ENCODE results near the gene GPR119.

DNA sequence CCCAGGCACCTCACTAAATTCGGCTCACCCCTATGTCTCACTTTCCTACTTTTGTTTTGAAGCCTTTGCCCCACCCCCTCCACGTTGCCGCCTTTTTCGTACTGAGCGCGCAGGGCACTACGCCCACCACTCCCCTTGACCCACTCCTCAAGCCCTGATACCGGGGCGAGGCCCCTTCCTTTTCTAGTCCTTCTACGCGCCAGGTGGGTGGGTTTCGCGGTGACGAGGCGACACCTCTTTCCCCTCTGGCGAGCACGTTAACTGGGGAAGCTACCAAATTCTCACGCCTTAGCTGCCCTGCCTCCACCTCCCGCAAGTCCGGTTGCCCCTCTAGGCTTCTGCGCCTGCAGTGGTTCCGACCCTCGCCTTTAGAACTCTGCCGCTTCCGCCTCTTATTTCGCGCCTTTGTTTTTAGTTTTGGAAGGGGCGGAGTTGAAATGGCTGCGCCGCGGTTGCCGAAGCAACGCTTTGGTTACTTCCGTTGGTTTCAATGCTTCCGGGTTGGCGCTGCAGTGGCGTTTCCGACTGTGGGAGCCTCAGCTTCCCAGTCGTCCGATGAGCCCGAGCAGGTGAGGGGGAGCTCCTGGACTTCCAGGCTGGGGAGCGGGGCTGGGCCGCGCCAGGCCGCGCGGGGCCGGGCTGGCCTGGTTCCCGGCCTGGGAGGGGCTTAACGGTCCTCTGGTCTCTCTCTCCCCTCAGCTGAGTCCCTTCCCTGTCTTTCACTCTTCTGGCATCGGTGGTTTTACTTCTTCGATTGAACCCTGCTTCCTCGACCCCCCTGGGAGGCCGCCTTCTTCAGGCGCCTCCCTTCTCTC, 45.9 kb downstream of the GPR119 start, which contains the start of gene SLC25A14:
- TF ChIP-seq, protein P1, sequence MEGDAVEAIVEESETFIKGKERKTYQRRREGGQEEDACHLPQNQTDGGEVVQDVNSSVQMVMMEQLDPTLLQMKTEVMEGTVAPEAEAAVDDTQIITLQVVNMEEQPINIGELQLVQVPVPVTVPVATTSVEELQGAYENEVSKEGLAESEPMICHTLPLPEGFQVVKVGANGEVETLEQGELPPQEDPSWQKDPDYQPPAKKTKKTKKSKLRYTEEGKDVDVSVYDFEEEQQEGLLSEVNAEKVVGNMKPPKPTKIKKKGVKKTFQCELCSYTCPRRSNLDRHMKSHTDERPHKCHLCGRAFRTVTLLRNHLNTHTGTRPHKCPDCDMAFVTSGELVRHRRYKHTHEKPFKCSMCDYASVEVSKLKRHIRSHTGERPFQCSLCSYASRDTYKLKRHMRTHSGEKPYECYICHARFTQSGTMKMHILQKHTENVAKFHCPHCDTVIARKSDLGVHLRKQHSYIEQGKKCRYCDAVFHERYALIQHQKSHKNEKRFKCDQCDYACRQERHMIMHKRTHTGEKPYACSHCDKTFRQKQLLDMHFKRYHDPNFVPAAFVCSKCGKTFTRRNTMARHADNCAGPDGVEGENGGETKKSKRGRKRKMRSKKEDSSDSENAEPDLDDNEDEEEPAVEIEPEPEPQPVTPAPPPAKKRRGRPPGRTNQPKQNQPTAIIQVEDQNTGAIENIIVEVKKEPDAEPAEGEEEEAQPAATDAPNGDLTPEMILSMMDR (IDR thresholded peaks at IDR 0.05; ENCODE audit: control extremely low read depth in 1 of 3, insufficient read depth in 1 of 3, low read depth in 1 of 3, low read length in 3 of 3): no peak
- TF ChIP-seq POLR2AphosphoS5 (IDR thresholded peaks at IDR 0.05; ENCODE audit: low read depth, low read length) (no peak), TCF12 (IDR thresholded peaks at IDR 0.05; ENCODE audit: low read depth, low read length) (no peak), YY1 (IDR thresholded peaks at IDR 0.05; ENCODE audit: low read depth, low read length) (no peak), RNF2 (IDR thresholded peaks at IDR 0.05; ENCODE audit: borderline replicate concordance, low read depth, low read length, missing control alignments, poor library complexity, severe bottlenecking) (no peak), CHD1 (IDR thresholded peaks at IDR 0.05; ENCODE audit: low read depth, low read length) (no peak), POLR2A (IDR thresholded peaks at IDR 0.05; ENCODE audit: control extremely low read depth in 1 of 2, low read depth in 2 of 2, low read length in 2 of 2) (peak in 1 of 2 experiments; percentile 39; a peak in 1 of 3 replicates), JUN (IDR thresholded peaks at IDR 0.05; ENCODE audit: low read depth, low read length) (no peak), POU5F1 (IDR thresholded peaks at IDR 0.05; ENCODE audit: low read depth, low read length) (no peak), RBBP5 (IDR thresholded peaks at IDR 0.05; ENCODE audit: borderline replicate concordance, low read depth, low read length) (no peak), HDAC2 (IDR thresholded peaks at IDR 0.05; ENCODE audit: borderline replicate concordance in 1 of 2, low read depth in 2 of 2, low read length in 2 of 2) (no peak), KDM5A (IDR thresholded peaks at IDR 0.05; ENCODE audit: low read length) (no peak), BCL11A (IDR thresholded peaks at IDR 0.05; ENCODE audit: low read depth in 2 of 2, low read length in 2 of 2) (no peak), RAD21 (IDR thresholded peaks at IDR 0.05 in 1 of 2, conservative IDR thresholded peaks at IDR 0.05 in 1 of 2; ENCODE audit: low read depth in 2 of 2, low read length in 2 of 2) (no peak)
